ENCODE data around the gene RIMS4.

Gene RIMS4

DNA sequence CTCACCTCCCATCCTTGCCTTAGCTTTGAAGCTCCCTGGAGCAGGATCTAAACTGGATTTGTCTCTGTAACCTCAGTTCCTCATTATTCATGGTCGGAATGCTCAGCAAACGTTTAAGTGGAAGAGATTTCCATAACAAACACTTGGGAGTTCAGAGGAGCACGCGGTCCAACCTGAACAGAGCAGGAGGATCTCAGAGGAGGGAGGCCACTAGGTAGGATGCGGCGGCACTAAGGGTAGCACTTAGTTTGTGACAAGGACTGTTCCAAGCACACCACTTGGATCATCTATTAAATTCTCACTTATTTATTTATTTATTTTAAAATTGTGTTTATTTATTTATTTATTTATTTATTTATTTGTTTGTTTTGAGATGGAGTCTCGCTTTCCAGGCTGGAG is 108.5 kb downstream of the RIMS4 start:
- no peak for DNase-seq (ENCODE audit: low read depth in 2 of 2)

All from stimulated activated CD8-positive, alpha-beta memory T cell treated with anti-CD3 and anti-CD28 coated beads, Interleukin-7, amount 100 ng/mL, for 4 hours (primary cell).